ENCODE results near the gene ZNF420. TPM values are rescaled to one million over a fixed set of nuclear protein-coding genes. Genes with fewer than 3 reads are reported as not detected.

ZNF420 gene
- total and polyA plus RNA-seq, 2 of the 13 experiments (the other 11 are each of a cell fraction or from before 2014, with no cell fraction given) = 1.4 to 6.6 TPM

GRCh38 chr19:37077934-37078716 lies at the start of gene ZNF420 (continued):
- TF ChIP-seq ZNF775 (CRISPR knock-in tag; IDR thresholded peaks at IDR 0.05; ENCODE audit: borderline replicate concordance) = 0 out of 2 replicates have a peak, but pooled peaks have one; percentile 69
- TF ChIP-seq EHMT2 (IDR thresholded peaks at IDR 0.05; ENCODE audit: borderline replicate concordance, low read depth, low read length) = no peak; the same call in 1 of the 2 replicates
- peak; percentile 86; the same call in 1 of the 2 replicates for TF ChIP-seq TOPORS (CRISPR knock-in tag; IDR thresholded peaks at IDR 0.05)
- peak; percentile 32 for TF ChIP-seq TEAD3 (CRISPR knock-in tag; optimal IDR thresholded peaks at IDR 0.05; ENCODE audit: borderline replicate concordance)
- TF ChIP-seq RBM39 (IDR thresholded peaks at IDR 0.05; ENCODE audit: low read depth, low read length, poor library complexity, severe bottlenecking) = peak; percentile 25
- peak; percentile 22; the same call in 1 of the 2 replicates for TF ChIP-seq ZNF225 (CRISPR knock-in tag; IDR thresholded peaks at IDR 0.05)
- no peak for TF ChIP-seq CHD4 (IDR thresholded peaks at IDR 0.05; ENCODE audit: borderline replicate concordance, low read length)
- TF ChIP-seq CHD2 (IDR thresholded peaks at IDR 0.05; ENCODE audit: low read depth, low read length) = peak; percentile 96
- peak; percentile 80; the same call in 1 of the 2 replicates for TF ChIP-seq ATF2 (CRISPR knock-in tag; IDR thresholded peaks at IDR 0.05)
- peak; percentile 42 for TF ChIP-seq ZNF18 (CRISPR knock-in tag; IDR thresholded peaks at IDR 0.05; ENCODE audit: insufficient replicate concordance)
- TF ChIP-seq HOXA5 (CRISPR knock-in tag; IDR thresholded peaks at IDR 0.05) = peak; percentile 47; the same call in 1 of the 2 replicates
- TF ChIP-seq NFYC (CRISPR knock-in tag; IDR thresholded peaks at IDR 0.05) = no peak; the same call in 1 of the 2 replicates
- peak; percentile 91 for TF ChIP-seq SUZ12 (IDR thresholded peaks at IDR 0.05; ENCODE audit: low read depth, low read length)
- 0 out of 2 replicates have a peak, but pooled peaks have one; percentile 44 for TF ChIP-seq DZIP1 (CRISPR knock-in tag; IDR thresholded peaks at IDR 0.05)
- TF ChIP-seq MED1 (CRISPR knock-in tag; IDR thresholded peaks at IDR 0.05) = 0 out of 2 replicates have a peak, but pooled peaks have one; percentile 33

All from HepG2 (cell line).